HFFc6 (cell line): ENCODE measurements around the gene ZNF618. TPM values are rescaled to one million over a fixed set of nuclear protein-coding genes. Genes with fewer than 3 reads are reported as not detected.

Experiments
- DNase-seq: peaks from one replicate; pipeline ENCODE4 v3.0.0-alpha.2; 2018
- H3K27ac Mint-ChIP-seq: 2 replicates; pipeline ENCODE4 v1.8.0; 2020; ENCODE audit warnings: mild to moderate bottlenecking, mixed read lengths
- H3K27me3 Mint-ChIP-seq: 2 replicates; pipeline ENCODE4 v1.8.0; 2021; ENCODE audit warnings: mild to moderate bottlenecking, moderate library complexity, mixed read lengths; ENCODE audit not compliant: insufficient read depth
- H3K36me3 Mint-ChIP-seq: 2 replicates; pipeline ENCODE4 v1.8.0; 2021; ENCODE audit warnings: low read depth, mixed read lengths
- H3K4me1 Mint-ChIP-seq: 2 replicates; pipeline ENCODE4 v1.8.0; 2020; ENCODE audit warnings: low read depth, mixed read lengths
- H3K4me3 Mint-ChIP-seq: 2 replicates; pipeline ENCODE4 v1.8.0; 2020; ENCODE audit warnings: mild to moderate bottlenecking, moderate library complexity, mixed read lengths
- H3K9me3 Mint-ChIP-seq: 2 replicates; pipeline ENCODE4 v1.8.0; 2020; ENCODE audit warnings: mild to moderate bottlenecking, mixed read lengths
- total RNA-seq, 6 experiments: library from RNA; stranded (reverse); fragmentation: NEBNext Ultra II Directional; extraction: Animal tissue kit (Norgen Biotek cat#: 25700); gene quantifications; 2 replicates in 1 of 6; 3 replicates in 5 of 6; pipeline ENCODE4 v1.2.3, GENCODE V29; 2021
- TF ChIP-seq, protein P1 (sequence below): fragments of 200-600 bp; sonication (generic); IDR thresholded peaks from 2 replicates; pipeline ENCODE4 v1.5.0; 2021; ENCODE audit warnings: antibody characterized with exemption, mild to moderate bottlenecking

The ZNF618 gene
- total RNA-seq, 6 experiments from 2014 or later, result 9.4 to 13.6 (median 11.5) TPM

DNA sequence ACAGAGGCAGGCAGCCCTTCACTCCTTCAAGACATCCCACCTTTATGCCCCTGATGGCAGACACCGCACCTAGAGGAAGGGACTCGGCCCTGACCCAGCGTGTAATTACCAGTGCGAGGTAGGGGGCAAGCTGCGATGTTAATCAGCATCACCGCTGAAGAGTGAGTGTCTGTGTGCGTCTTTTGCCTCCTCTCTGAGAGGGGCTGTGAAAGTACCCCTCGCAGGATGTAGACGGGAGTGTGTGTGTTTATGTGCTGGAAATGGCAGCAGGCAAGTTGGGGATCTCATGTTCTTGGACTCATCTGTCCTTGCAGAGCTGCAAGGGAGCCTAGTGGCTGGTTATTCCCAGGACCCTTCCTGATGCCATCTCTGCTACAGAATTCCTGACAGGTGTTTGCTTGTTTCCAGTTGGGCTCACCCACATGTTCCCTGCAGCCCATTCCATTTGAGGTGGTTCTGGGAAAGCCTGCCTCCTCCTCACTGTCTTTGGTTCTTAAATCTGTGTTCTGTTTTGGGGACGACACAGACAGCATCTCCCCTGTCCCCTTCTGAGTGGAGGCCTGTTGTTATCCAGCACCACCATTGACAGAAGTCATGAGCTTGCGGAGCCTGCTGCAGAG, 70.5 kb downstream of the ZNF618 start:
- Mint-ChIP-seq H3K27ac (no peak overlapping the region), H3K36me3 (peaks cover 6% of the 10 kb centered on the region)

DNA sequence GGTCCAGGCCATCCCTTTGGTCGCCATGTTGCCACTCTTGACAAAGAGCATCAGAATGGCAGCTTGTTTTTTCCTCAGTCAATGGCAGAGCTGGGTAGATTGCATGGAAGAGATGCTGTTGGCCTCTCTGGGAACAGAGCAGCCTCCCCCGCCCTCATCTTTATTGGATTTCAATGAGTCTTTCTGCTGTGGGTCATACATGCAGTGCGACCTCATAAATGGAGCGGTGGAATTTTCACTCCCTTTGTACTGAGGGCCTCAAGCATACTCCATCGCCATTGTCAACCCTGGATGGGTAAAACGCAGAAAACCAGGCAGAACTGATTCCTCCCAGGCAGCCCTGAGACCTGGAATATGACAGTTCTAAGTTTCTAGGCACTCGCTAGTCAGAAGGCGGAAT, 71.8 kb downstream of the ZNF618 start:
- Mint-ChIP-seq H3K27ac (no peak overlapping the region), H3K36me3 (no peaks in the 10 kb centered on the region), H3K9me3 (no peaks in the 10 kb centered on the region), H3K4me3 (no peak overlapping the region), H3K27me3 (no peaks in the 10 kb centered on the region), H3K4me1 (peaks cover 13% of the 10 kb centered on the region)
- DNase-seq, result no peak
- TF ChIP-seq, protein P1, sequence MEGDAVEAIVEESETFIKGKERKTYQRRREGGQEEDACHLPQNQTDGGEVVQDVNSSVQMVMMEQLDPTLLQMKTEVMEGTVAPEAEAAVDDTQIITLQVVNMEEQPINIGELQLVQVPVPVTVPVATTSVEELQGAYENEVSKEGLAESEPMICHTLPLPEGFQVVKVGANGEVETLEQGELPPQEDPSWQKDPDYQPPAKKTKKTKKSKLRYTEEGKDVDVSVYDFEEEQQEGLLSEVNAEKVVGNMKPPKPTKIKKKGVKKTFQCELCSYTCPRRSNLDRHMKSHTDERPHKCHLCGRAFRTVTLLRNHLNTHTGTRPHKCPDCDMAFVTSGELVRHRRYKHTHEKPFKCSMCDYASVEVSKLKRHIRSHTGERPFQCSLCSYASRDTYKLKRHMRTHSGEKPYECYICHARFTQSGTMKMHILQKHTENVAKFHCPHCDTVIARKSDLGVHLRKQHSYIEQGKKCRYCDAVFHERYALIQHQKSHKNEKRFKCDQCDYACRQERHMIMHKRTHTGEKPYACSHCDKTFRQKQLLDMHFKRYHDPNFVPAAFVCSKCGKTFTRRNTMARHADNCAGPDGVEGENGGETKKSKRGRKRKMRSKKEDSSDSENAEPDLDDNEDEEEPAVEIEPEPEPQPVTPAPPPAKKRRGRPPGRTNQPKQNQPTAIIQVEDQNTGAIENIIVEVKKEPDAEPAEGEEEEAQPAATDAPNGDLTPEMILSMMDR, result no peak

More for the DNA sequence above, 70.5 kb downstream of the ZNF618 start:
- no peak overlapping the region for H3K4me3 Mint-ChIP-seq
- DNase-seq, result no peak
- H3K4me1 Mint-ChIP-seq, result peaks cover 8% of the 10 kb centered on the region
- TF ChIP-seq, protein P1, result no peak
- no peaks in the 10 kb centered on the region for H3K9me3 Mint-ChIP-seq
- no peaks in the 10 kb centered on the region for H3K27me3 Mint-ChIP-seq

DNA sequence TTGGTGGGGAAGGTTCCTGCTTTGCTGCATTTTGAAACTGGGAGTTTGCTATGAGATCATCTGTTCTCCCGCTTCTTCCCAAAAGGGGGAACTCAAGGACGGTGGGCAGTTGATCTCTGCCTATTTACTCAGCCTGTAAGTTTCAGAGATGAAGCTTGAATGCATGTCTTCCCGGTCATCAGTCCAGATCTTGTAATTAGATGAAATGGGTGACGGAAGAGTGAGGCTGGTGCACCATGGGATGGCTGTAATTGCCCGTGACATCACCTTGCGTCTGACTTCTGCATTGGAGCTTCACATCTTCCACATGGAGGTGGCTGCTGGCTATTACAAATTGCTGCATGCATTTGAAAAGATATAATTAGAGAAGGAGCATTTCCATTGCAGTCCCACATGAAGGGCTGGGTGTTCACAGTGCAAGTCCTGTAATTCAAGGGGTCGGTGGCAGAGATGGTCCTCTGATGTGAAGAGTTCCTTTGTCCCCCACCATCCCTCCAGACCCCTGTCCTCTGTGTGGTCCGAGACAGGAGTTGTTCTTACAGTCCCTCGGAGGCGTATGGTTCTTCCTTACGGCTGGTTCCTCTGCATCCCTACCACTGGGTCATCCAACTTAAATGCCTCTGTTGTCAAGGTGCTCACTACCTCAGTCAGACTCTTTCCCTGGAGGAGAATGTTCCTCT, 72.9 kb downstream of the ZNF618 start:
- H3K9me3 Mint-ChIP-seq, result no peaks in the 10 kb centered on the region
- H3K27ac Mint-ChIP-seq, result no peak overlapping the region
- no peaks in the 10 kb centered on the region for H3K36me3 Mint-ChIP-seq
- TF ChIP-seq, protein P1, result no peak
- no peak for DNase-seq
- H3K4me1 Mint-ChIP-seq, result peaks cover 24% of the 10 kb centered on the region
- no peaks in the 10 kb centered on the region for H3K27me3 Mint-ChIP-seq
- H3K4me3 Mint-ChIP-seq, result no peak overlapping the region

DNA sequence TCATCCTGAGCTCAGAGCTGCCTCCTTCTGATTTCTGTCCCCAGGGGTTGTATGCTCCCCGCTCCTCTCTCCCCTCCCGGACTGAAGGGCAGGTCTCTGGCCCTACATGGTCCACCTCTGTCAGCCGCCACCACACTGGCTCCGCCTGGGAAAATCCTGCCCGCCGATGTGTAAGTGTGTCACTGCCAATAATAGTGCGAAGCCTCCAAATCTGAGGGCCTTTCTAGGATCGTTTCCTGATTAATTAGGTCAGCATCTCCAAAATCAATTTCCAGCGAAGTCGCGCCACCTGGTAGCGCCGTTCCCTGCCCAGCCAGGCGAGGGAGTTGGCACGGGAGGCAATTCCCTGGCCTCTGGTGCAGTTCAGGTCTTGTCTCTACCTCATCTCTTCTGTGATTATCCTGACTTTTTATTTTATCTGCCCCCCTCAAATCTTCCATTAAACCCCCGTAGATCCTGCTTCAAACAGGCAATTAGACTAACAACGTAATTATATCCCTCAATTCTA, 73.5 kb downstream of the ZNF618 start:
- H3K4me1 Mint-ChIP-seq, result peaks cover 30% of the 10 kb centered on the region
- no peak for DNase-seq
- TF ChIP-seq, protein P1, result no peak
- H3K27ac Mint-ChIP-seq, result no peak overlapping the region
- H3K36me3 Mint-ChIP-seq, result no peaks in the 10 kb centered on the region
- H3K27me3 Mint-ChIP-seq, result no peaks in the 10 kb centered on the region
- H3K9me3 Mint-ChIP-seq, result no peaks in the 10 kb centered on the region
- H3K4me3 Mint-ChIP-seq, result no peak overlapping the region

DNA sequence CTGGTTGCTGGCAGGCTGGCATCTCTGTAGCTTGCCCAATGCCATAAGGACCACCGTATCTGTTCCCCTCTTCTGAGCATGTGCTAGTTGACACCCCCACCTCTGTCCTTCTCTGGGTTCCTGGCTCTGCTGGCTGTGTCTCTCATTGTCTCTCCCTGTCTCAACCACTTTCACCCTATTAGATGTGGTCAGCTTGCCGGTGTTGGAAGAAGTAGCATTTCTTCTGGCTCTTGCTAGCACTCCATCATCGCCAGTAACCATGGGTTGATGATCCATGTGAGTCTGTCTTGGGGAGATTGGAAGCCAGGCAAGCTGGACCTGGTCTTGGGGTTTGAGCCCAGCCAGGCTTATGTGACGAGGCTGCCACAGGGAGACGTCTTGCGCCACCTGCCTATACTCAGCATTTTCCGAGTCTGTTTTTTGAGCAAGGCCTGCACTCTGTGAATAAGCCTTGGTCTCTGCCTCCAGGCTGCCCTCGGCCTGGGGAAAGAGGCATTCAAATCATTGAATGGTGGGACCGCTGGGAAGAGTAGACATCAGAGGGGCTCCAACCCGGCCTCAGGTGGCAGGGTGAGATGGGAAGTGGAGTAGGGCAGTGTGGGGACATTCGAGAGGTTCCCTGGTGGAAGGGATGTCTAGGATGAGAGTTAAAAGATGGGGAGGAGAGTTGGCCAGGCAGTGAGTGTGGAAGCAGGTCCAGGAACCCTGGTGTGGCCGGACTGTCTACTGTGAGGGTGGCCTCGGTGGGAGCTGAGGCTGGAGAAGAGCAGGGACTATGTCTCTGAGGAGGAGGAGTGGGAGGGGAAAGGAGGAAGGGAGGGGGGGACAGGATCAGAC, 74.3 kb downstream of the ZNF618 start:
- no peak for DNase-seq
- Mint-ChIP-seq H3K4me1 (peaks cover 38% of the 10 kb centered on the region), H3K27me3 (no peaks in the 10 kb centered on the region), H3K4me3 (no peak overlapping the region), H3K9me3 (no peaks in the 10 kb centered on the region), H3K36me3 (no peaks in the 10 kb centered on the region), H3K27ac (no peak overlapping the region)
- TF ChIP-seq, protein P1, result no peak
